Activated CD4-positive, alpha-beta memory T cell treated with anti-CD3 and anti-CD28 coated beads, Interleukin-2, amount 10 ng/mL, durations not matched to agents 7 days and 5 days (primary cell): Measurements from ENCODE around the gene MAMDC2. TPM values are rescaled to one million over a fixed set of nuclear protein-coding genes. Genes with fewer than 3 reads are reported as not detected.

Experiments
- CTCF ChIA-PET: fragments of 350-600 bp; sonication (Branson Sonifier 250); formaldehyde crosslinking; loops from one replicate; lab custom pipeline; 2021; ENCODE audit warnings: antibody characterized with exemption, inconsistent platforms; lab: Charles Lee
- POLR2A ChIA-PET: fragments of 350-600 bp; sonication (Branson Sonifier 250); formaldehyde crosslinking; loops from one replicate; lab custom pipeline; 2021; ENCODE audit warnings: antibody characterized with exemption; lab: Charles Lee
- DNase-seq: peaks from one replicate; pipeline ENCODE4 v3.0.0-alpha.2; 2020
- H3K27ac Mint-ChIP-seq: one replicate; pipeline ENCODE4 v1.8.0; 2021; ENCODE audit warnings: mild to moderate bottlenecking, mixed read lengths
- H3K27me3 Mint-ChIP-seq: one replicate; pipeline ENCODE4 v1.8.0; 2021; ENCODE audit warnings: mixed read lengths
- H3K36me3 Mint-ChIP-seq: one replicate; pipeline ENCODE4 v1.8.0; 2021; ENCODE audit warnings: low read depth, mixed read lengths
- H3K4me1 Mint-ChIP-seq: one replicate; pipeline ENCODE4 v1.8.0; 2021; ENCODE audit warnings: mixed read lengths
- H3K4me3 Mint-ChIP-seq: one replicate; pipeline ENCODE4 v1.8.0; 2021; ENCODE audit warnings: mild to moderate bottlenecking, mixed read lengths
- H3K9me3 Mint-ChIP-seq: one replicate; pipeline ENCODE4 v1.8.0; 2021; ENCODE audit warnings: mixed read lengths
- total RNA-seq, 2 experiments: library from RNA; stranded (reverse); gene quantifications; one replicate each; pipeline ENCODE4 v1.2.3, GENCODE V29; 2021

The MAMDC2 gene
- total RNA-seq, 2 experiments from 2014 or later: 0.05 TPM; not detected in 1

- no peak for DNase-seq
- Mint-ChIP-seq H3K27ac (no peak overlapping the region), H3K27me3 (peaks cover 4% of the 10 kb centered on the region), H3K36me3 (no peaks in the 10 kb centered on the region), H3K4me1 (no peaks in the 10 kb centered on the region), H3K4me3 (no peak overlapping the region), H3K9me3 (no peaks in the 10 kb centered on the region)
- ChIA-PET CTCF (no interaction called here), POLR2A (no interaction called here)
These were observed 37.5 kb downstream of the MAMDC2 start for GRCh38 chr9:70081120-70081495.

GRCh38 chr9:70083429-70083828, 39.8 kb downstream of the MAMDC2 start:
- no peak overlapping the region for H3K27ac Mint-ChIP-seq
- CTCF ChIA-PET: no interaction called here

GRCh38 chr9:70085241-70085640, 41.6 kb downstream of the MAMDC2 start:
- H3K36me3 Mint-ChIP-seq: no peaks in the 10 kb centered on the region
- no peaks in the 10 kb centered on the region for H3K9me3 Mint-ChIP-seq
- H3K4me3 Mint-ChIP-seq: no peak overlapping the region
- ChIA-PET CTCF (no interaction called here), POLR2A (no interaction called here)
- DNase-seq: no peak
- H3K4me1 Mint-ChIP-seq: no peaks in the 10 kb centered on the region
- H3K27me3 Mint-ChIP-seq: peaks cover 4% of the 10 kb centered on the region
- H3K27ac Mint-ChIP-seq: no peak overlapping the region

More at GRCh38 chr9:70083429-70083828, 39.8 kb downstream of the MAMDC2 start:
- Mint-ChIP-seq H3K4me1 (no peaks in the 10 kb centered on the region), H3K36me3 (no peaks in the 10 kb centered on the region), H3K27me3 (peaks cover 4% of the 10 kb centered on the region), H3K4me3 (no peak overlapping the region), H3K9me3 (no peaks in the 10 kb centered on the region)
- POLR2A ChIA-PET: no interaction called here
- no peak for DNase-seq

GRCh38 chr9:70091103-70091502, 47.5 kb downstream of the MAMDC2 start:
- CTCF ChIA-PET: interaction anchor here (1.6 kb wide), 1 partner anchor 22 kb away, joined by 4 read pairs; no protein-coding TSS in a partner anchor
- H3K36me3 Mint-ChIP-seq: no peaks in the 10 kb centered on the region
- H3K4me3 Mint-ChIP-seq: no peak overlapping the region
- peaks cover 5% of the 10 kb centered on the region for H3K27me3 Mint-ChIP-seq
- POLR2A ChIA-PET: no interaction called here
- no peaks in the 10 kb centered on the region for H3K4me1 Mint-ChIP-seq
- H3K9me3 Mint-ChIP-seq: no peaks in the 10 kb centered on the region
- no peak overlapping the region for H3K27ac Mint-ChIP-seq
- no peak for DNase-seq

GRCh38 chr9:70091572-70091971, 47.9 kb downstream of the MAMDC2 start:
- Mint-ChIP-seq H3K36me3 (no peaks in the 10 kb centered on the region), H3K27me3 (peaks cover 5% of the 10 kb centered on the region), H3K27ac (no peak overlapping the region), H3K4me1 (no peaks in the 10 kb centered on the region), H3K4me3 (no peak overlapping the region), H3K9me3 (no peaks in the 10 kb centered on the region)
- DNase-seq: no peak
- ChIA-PET POLR2A (no interaction called here), CTCF (no interaction called here)

GRCh38 chr9:70092190-70092589, 48.5 kb downstream of the MAMDC2 start:
- DNase-seq: no peak
- H3K9me3 Mint-ChIP-seq: no peaks in the 10 kb centered on the region
- H3K4me3 Mint-ChIP-seq: no peak overlapping the region
- no peaks in the 10 kb centered on the region for H3K36me3 Mint-ChIP-seq
- no peaks in the 10 kb centered on the region for H3K4me1 Mint-ChIP-seq
- H3K27me3 Mint-ChIP-seq: peaks cover 5% of the 10 kb centered on the region
- no peak overlapping the region for H3K27ac Mint-ChIP-seq
- ChIA-PET CTCF (interaction anchor here (2.3 kb wide), 1 partner anchor 19 kb away, joined by 6 read pairs; no protein-coding TSS in a partner anchor), POLR2A (no interaction called here)

GRCh38 chr9:70093095-70093494, 49.4 kb downstream of the MAMDC2 start:
- Mint-ChIP-seq H3K9me3 (no peaks in the 10 kb centered on the region), H3K27ac (no peak overlapping the region), H3K36me3 (no peaks in the 10 kb centered on the region), H3K27me3 (peaks cover 5% of the 10 kb centered on the region), H3K4me1 (no peaks in the 10 kb centered on the region), H3K4me3 (no peak overlapping the region)
- no peak for DNase-seq
- ChIA-PET CTCF (interaction anchor here (0.7 to 3.6 kb wide), 3 partner anchors 18 to 124 kb away, joined by 4 to 14 read pairs (median 6); no protein-coding TSS in a partner anchor), POLR2A (no interaction called here)

- no peak overlapping the region for H3K4me3 Mint-ChIP-seq
- peaks cover 5% of the 10 kb centered on the region for H3K27me3 Mint-ChIP-seq
- H3K9me3 Mint-ChIP-seq: no peaks in the 10 kb centered on the region
- POLR2A ChIA-PET: no interaction called here
- H3K4me1 Mint-ChIP-seq: no peaks in the 10 kb centered on the region
- CTCF ChIA-PET: interaction anchor here (0.7 to 3.6 kb wide), 3 partner anchors 17 to 124 kb away, joined by 4 to 14 read pairs (median 6); no protein-coding TSS in a partner anchor
- H3K36me3 Mint-ChIP-seq: no peaks in the 10 kb centered on the region
- no peak overlapping the region for H3K27ac Mint-ChIP-seq
- no peak for DNase-seq
These were observed 50.3 kb downstream of the MAMDC2 start for GRCh38 chr9:70093944-70094343.

- peaks cover 5% of the 10 kb centered on the region for H3K27me3 Mint-ChIP-seq
- ChIA-PET POLR2A (no interaction called here), CTCF (interaction anchor here (3.6 kb wide), 1 partner anchor 18 kb away, joined by 14 read pairs; no protein-coding TSS in a partner anchor)
- no peaks in the 10 kb centered on the region for H3K9me3 Mint-ChIP-seq
- H3K4me3 Mint-ChIP-seq: no peak overlapping the region
- H3K4me1 Mint-ChIP-seq: no peaks in the 10 kb centered on the region
- H3K27ac Mint-ChIP-seq: no peak overlapping the region
- no peak for DNase-seq
- no peaks in the 10 kb centered on the region for H3K36me3 Mint-ChIP-seq
These were observed 51.1 kb downstream of the MAMDC2 start for GRCh38 chr9:70094747-70095146.

GRCh38 chr9:70097187-70097586, 53.5 kb downstream of the MAMDC2 start:
- Mint-ChIP-seq H3K9me3 (no peaks in the 10 kb centered on the region), H3K27me3 (peaks cover 5% of the 10 kb centered on the region), H3K36me3 (no peaks in the 10 kb centered on the region), H3K4me1 (no peaks in the 10 kb centered on the region), H3K27ac (no peak overlapping the region), H3K4me3 (no peak overlapping the region)
- ChIA-PET CTCF (no interaction called here), POLR2A (no interaction called here)
- no peak for DNase-seq

- DNase-seq: no peak
- Mint-ChIP-seq H3K4me1 (no peaks in the 10 kb centered on the region), H3K9me3 (no peaks in the 10 kb centered on the region), H3K27me3 (peaks cover 2% of the 10 kb centered on the region), H3K4me3 (no peak overlapping the region), H3K36me3 (no peaks in the 10 kb centered on the region), H3K27ac (no peak overlapping the region)
- POLR2A ChIA-PET: no interaction called here
- CTCF ChIA-PET: interaction anchor here (1.0 kb wide), 2 partner anchors 9 to 11 kb away, joined by 3 to 6 read pairs; no protein-coding TSS in a partner anchor
These were observed 56.7 kb downstream of the MAMDC2 start for GRCh38 chr9:70100362-70100761.

GRCh38 chr9:70101265-70101664, 57.6 kb downstream of the MAMDC2 start:
- Mint-ChIP-seq H3K27me3 (no peaks in the 10 kb centered on the region), H3K36me3 (no peaks in the 10 kb centered on the region), H3K9me3 (no peaks in the 10 kb centered on the region), H3K27ac (no peak overlapping the region), H3K4me3 (no peak overlapping the region), H3K4me1 (no peaks in the 10 kb centered on the region)
- no peak for DNase-seq
- CTCF ChIA-PET: interaction anchor here (1.0 kb wide), 1 partner anchor 10 kb away, joined by 6 read pairs; no protein-coding TSS in a partner anchor
- POLR2A ChIA-PET: no interaction called here

GRCh38 chr9:70105147-70105546, 61.5 kb downstream of the MAMDC2 start:
- Mint-ChIP-seq H3K4me1 (peaks cover under 1% of the 10 kb centered on the region), H3K27ac (no peak overlapping the region), H3K36me3 (no peaks in the 10 kb centered on the region), H3K9me3 (no peaks in the 10 kb centered on the region), H3K4me3 (no peak overlapping the region), H3K27me3 (peaks cover 12% of the 10 kb centered on the region)
- POLR2A ChIA-PET: no interaction called here
- CTCF ChIA-PET: no interaction called here
- DNase-seq: no peak

GRCh38 chr9:70106571-70106970, 62.9 kb downstream of the MAMDC2 start:
- CTCF ChIA-PET: no interaction called here
- POLR2A ChIA-PET: no interaction called here

More at GRCh38 chr9:70106571-70106970, 62.9 kb downstream of the MAMDC2 start:
- Mint-ChIP-seq H3K36me3 (no peaks in the 10 kb centered on the region), H3K27ac (no peak overlapping the region), H3K4me1 (peaks cover 3% of the 10 kb centered on the region), H3K4me3 (no peak overlapping the region), H3K27me3 (peaks cover 13% of the 10 kb centered on the region), H3K9me3 (no peaks in the 10 kb centered on the region)
- no peak for DNase-seq
